ENCODE data around the gene VHLL.

GRCh38 chr1:156279837-156280236 lies 19.3 kb downstream of the VHLL start:
- TF ChIP-seq TAF1 (IDR thresholded peaks at IDR 0.05; ENCODE audit: low read depth, low read length) (no peak), POLR2A (IDR thresholded peaks at IDR 0.05; ENCODE audit: low read depth, low read length) (no peak), POLR2AphosphoS5 (IDR thresholded peaks at IDR 0.05; ENCODE audit: low read depth, low read length) (no peak)
